Uterus (tissue), 4 donors: Measurements from ENCODE around the gene FYN. TPM values are rescaled to one million over a fixed set of nuclear protein-coding genes. Genes with fewer than 3 reads are reported as not detected.
"Not testable (repeated sequence)": the region's sequence is repeated elsewhere in the genome, so short reads cannot be mapped to it uniquely, and the experiment has no call there.

ENCODE experiments used
- DNase-seq, 2 donors: peaks; one replicate each; pipeline ENCODE4 v3.0.0-alpha.2; 2019 to 2020
- H3K27ac ChIP-seq, 2 donors: fragments of 200-600 bp; sonication (generic); 1 replicate in 1 of 2; 2 replicates in 1 of 2; pipeline ENCODE4 v1.5.1; 2016 to 2018
- H3K27me3 ChIP-seq, 2 donors: fragments of 200-600 bp; sonication (generic); one replicate each; pipeline ENCODE4 v1.5.1; 2018 to 2019; ENCODE audit warnings: control low read depth in 1 of 2
- H3K36me3 ChIP-seq, 2 donors: fragments of 200-600 bp; sonication (generic); one replicate each; pipeline ENCODE4 v1.5.1; 2019; ENCODE audit warnings: control low read depth in 1 of 2
- H3K4me1 ChIP-seq, 2 donors: fragments of 200-600 bp; sonication (generic); one replicate each; pipeline ENCODE4 v1.5.1; 2018 to 2019; ENCODE audit warnings: control low read depth in 1 of 2
- H3K4me3 ChIP-seq, 2 donors: fragments of 200-600 bp; sonication (generic); 1 replicate in 1 of 2; 2 replicates in 1 of 2; pipeline ENCODE4 v1.5.1; 2018 to 2019; ENCODE audit warnings: mild to moderate bottlenecking in 1 of 2
- H3K9me3 ChIP-seq, 2 donors: fragments of 200-600 bp; sonication (generic); one replicate each; pipeline ENCODE4 v1.5.1; 2019; ENCODE audit warnings: control low read depth in 1 of 2
- POLR2A ChIP-seq, 2 donors: fragments of 450-650 bp; IDR thresholded peaks; one replicate each; pipeline ENCODE4 v1.6.1; 2016; ENCODE audit warnings: antibody characterized with exemption in 2 of 2, mild to moderate bottlenecking in 1 of 2, moderate library complexity in 1 of 2
- intact Hi-C: fragments of 100-400 bp; cut with DNase I; formaldehyde crosslinking; loops from one replicate; pipeline ENCODE4 v1.15.1; 2023; ENCODE audit warnings: low total_unique reads
- total RNA-seq, 4 donors: library from RNA; depleted of rRNA in 3 of 4; stranded (reverse); fragments of >200 nt in 3 of 4; gene quantifications; one replicate each; pipeline versions ENCODE4 v1.1.0 to v1.2.4, GENCODE V29; 2014 to 2023
- TF ChIP-seq, protein P1 (sequence below), 4 experiments: fragments of 200-600 bp in 2 of 4; fragments of 450-650 bp in 2 of 4; sonication (generic) in 2 of 4; IDR thresholded peaks; one replicate each; pipeline ENCODE4 v1.5.1; 2016 to 2019; ENCODE audit warnings: antibody characterized with exemption in 4 of 4, mild to moderate bottlenecking in 2 of 4, moderate library complexity in 1 of 4
- donor health status: DM: yes; HTN: yes; CAD: no.

The FYN gene
- total RNA-seq, 4 donors from 2014 or later, result 50.7 to 208 (median 135) TPM

DNA sequence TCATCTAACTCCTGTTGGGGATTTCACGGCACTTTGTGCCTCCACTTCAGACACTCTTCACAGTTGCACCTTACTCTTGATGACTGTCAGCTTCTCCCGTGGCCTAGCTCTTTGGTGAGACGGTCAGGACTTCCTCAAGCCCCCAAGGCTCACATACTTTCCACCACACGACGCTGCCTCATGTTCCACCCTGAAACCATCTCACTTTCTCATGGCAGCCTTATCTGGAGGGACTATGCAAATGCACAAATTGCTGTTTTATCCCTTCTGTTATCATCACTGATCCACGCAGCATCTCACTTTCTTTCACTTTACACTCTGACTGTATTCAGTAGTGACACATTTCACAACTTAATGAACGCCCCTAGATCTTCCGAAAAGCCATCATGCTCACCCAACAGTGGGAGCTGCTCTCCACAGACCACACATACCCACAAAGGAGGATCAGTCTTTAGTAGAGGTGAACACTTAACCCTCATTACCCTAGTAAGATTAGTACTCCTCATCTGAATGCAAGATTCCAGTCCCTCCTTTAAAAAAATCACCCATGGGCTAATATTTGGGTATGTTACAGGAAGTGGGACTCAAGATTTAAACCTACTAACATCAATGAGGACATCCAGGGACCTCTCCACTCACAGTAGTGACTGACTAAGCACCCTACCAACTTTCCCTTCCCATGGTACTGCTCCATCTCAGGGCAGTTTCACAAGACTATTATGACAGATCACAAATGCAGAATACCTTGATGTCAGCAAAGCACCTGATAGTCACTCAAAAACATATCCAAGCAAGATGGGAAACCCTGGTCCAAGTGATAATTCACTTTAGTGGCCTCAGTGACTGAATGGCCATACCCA, 35.4 kb downstream of the FYN start:
- H3K9me3 ChIP-seq, result no peaks in the 10 kb centered on the region
- TF ChIP-seq POLR2A (IDR thresholded peaks at IDR 0.05), result no peak
- TF ChIP-seq, protein P1, sequence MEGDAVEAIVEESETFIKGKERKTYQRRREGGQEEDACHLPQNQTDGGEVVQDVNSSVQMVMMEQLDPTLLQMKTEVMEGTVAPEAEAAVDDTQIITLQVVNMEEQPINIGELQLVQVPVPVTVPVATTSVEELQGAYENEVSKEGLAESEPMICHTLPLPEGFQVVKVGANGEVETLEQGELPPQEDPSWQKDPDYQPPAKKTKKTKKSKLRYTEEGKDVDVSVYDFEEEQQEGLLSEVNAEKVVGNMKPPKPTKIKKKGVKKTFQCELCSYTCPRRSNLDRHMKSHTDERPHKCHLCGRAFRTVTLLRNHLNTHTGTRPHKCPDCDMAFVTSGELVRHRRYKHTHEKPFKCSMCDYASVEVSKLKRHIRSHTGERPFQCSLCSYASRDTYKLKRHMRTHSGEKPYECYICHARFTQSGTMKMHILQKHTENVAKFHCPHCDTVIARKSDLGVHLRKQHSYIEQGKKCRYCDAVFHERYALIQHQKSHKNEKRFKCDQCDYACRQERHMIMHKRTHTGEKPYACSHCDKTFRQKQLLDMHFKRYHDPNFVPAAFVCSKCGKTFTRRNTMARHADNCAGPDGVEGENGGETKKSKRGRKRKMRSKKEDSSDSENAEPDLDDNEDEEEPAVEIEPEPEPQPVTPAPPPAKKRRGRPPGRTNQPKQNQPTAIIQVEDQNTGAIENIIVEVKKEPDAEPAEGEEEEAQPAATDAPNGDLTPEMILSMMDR (IDR thresholded peaks at IDR 0.05), result no peak
- H3K27ac ChIP-seq, result no peak overlapping the region
- no peaks in the 10 kb centered on the region for H3K27me3 ChIP-seq
- no peak for DNase-seq
- peaks cover 0 to 6% of the 10 kb centered on the region in 2 donors for H3K4me1 ChIP-seq
- no peak overlapping the region for H3K4me3 ChIP-seq
- intact Hi-C loops, result no loop called here
- H3K36me3 ChIP-seq, result no peaks in the 10 kb centered on the region

DNA sequence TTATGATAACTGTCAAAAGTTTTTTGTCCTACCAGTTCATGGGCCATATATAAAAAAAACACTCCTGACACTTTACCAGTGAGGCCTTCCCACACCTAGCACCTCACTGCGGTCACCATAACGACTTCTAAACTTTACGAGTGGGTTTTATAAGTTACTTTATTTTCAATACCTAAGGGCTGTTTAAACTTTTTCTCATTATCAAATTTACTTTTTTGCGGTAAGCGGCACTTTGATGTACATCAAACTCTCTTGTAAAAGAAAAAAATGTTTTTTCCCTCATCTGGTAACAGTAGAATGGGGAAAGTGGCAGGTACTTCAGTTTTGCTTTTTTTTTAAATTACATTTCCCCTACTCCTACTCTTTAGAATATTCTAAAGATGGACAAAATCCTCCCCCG, 36.2 kb downstream of the FYN start:
- no peak for DNase-seq
- TF ChIP-seq POLR2A (IDR thresholded peaks at IDR 0.05), result no peak
- TF ChIP-seq, protein P1 (IDR thresholded peaks at IDR 0.05), result no peak
- H3K9me3 ChIP-seq, result no peaks in the 10 kb centered on the region
- H3K36me3 ChIP-seq, result no peaks in the 10 kb centered on the region
- no peaks in the 10 kb centered on the region for H3K27me3 ChIP-seq
- peaks cover 0 to 6% of the 10 kb centered on the region in 2 donors for H3K4me1 ChIP-seq
- intact Hi-C loops, result no loop called here
- no peak overlapping the region for H3K4me3 ChIP-seq
- no peak overlapping the region for H3K27ac ChIP-seq

DNA sequence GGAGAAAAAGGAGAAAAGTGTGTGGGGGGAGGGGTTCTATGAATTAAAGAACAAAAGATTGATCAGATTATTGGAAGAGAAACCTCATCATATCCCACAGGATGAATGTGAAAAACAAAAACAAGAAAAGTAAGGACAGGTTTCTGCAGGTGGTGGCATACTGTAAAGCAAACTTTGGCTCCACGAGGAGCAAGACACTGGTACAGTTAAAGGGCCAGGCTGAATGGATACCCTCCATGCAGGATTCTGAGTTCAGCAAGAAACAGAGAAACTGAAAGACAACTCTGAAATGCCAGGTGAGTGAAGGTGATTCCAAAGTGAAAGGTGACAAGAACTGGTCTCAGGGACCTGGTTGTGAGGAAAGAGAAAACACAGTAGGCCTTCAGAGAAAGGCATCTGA, 37.4 kb downstream of the FYN start:
- H3K36me3 ChIP-seq, result no peaks in the 10 kb centered on the region
- no peak for DNase-seq
- intact Hi-C loops, result no loop called here
- no peak overlapping the region for H3K4me3 ChIP-seq
- H3K27me3 ChIP-seq, result no peaks in the 10 kb centered on the region
- no peaks in the 10 kb centered on the region for H3K9me3 ChIP-seq
- TF ChIP-seq, protein P1 (IDR thresholded peaks at IDR 0.05), result no peak
- no peak for TF ChIP-seq POLR2A (IDR thresholded peaks at IDR 0.05)
- peaks cover 0 to 6% of the 10 kb centered on the region in 2 donors for H3K4me1 ChIP-seq
- no peak overlapping the region for H3K27ac ChIP-seq

DNA sequence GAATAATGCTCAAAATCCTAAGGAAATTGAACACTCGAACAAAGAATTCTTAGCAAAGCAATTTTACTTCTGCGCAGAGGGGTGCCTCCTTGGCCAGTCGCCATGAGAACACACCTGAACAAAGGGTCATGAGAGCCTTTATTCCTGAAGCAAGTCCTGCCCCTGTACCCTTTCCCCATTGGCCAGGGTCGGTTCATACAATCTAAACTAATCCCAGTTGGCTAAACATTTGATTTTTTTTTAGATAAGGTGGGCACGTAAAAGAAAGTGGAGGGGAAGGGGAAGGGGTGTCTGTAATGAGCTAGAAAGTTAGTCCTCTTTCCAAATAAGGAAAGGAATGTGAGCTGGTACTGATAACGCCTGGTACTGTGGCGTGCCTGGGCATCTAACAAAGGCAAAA, 37.9 kb downstream of the FYN start:
- H3K4me1 ChIP-seq, intact Hi-C loops, DNase-seq, H3K36me3 ChIP-seq, H3K9me3 ChIP-seq, H3K27me3 ChIP-seq, H3K4me3 ChIP-seq, H3K27ac ChIP-seq: not testable (repeated sequence)

DNA sequence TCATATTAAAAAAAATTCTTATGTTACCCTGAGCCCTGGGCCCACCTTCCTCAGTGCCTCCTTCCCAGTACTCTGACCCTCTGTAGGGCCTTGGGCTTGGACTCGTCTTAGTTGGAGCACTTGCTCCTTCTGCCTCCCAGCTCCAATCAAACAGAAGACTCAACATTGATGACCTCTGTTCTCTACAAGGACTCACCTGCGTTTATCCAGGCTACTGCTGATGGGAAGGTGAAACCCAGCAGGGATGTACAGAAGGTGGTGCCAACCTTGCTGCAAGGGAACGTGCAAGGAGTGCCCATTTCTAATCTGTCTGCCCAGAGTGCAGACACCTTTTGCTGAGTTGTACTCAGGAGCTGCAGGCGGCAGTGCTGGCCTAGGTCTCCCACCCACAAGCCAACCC, 38.9 kb downstream of the FYN start:
- TF ChIP-seq POLR2A (IDR thresholded peaks at IDR 0.05), result no peak
- TF ChIP-seq, protein P1 (IDR thresholded peaks at IDR 0.05), result no peak
- H3K27ac ChIP-seq, result no peak overlapping the region
- H3K36me3 ChIP-seq, result no peaks in the 10 kb centered on the region
- no peaks in the 10 kb centered on the region for H3K9me3 ChIP-seq
- intact Hi-C loops, result no loop called here
- DNase-seq, result no peak
- H3K27me3 ChIP-seq, result no peaks in the 10 kb centered on the region
- H3K4me1 ChIP-seq, result peaks cover 0 to 6% of the 10 kb centered on the region in 2 donors
- no peak overlapping the region for H3K4me3 ChIP-seq
